ENCODE data around the gene KBTBD4. TPM values are rescaled to one million over a fixed set of nuclear protein-coding genes. Genes with fewer than 3 reads are reported as not detected.
"Not testable (repeated sequence)": the region's sequence is repeated elsewhere in the genome, so short reads cannot be mapped to it uniquely, and the experiment has no call there.

KBTBD4 gene
- polyA plus RNA-seq, 2 of the 4 experiments (the other 2 are of a cell fraction), result 21.0 to 22.8 TPM

- Histone ChIP-seq H3K4me2 (peak overlapping the region; percentile 94), H3K9me3 (no peaks in the 10 kb centered on the region), H3K4me3 (peak overlapping the region; percentile 95; the same call in 1 of the 3 replicates), H3K4me1 (peaks cover 38% of the 10 kb centered on the region), H3K27ac (0 out of 6 replicates have a peak overlapping the region, but pooled peaks of 1 of the 2 experiments have one; percentile 13)
- TF ChIP-seq EHF (CRISPR knock-in tag; IDR thresholded peaks at IDR 0.05), result no peak
- TF ChIP-seq, protein P1, sequence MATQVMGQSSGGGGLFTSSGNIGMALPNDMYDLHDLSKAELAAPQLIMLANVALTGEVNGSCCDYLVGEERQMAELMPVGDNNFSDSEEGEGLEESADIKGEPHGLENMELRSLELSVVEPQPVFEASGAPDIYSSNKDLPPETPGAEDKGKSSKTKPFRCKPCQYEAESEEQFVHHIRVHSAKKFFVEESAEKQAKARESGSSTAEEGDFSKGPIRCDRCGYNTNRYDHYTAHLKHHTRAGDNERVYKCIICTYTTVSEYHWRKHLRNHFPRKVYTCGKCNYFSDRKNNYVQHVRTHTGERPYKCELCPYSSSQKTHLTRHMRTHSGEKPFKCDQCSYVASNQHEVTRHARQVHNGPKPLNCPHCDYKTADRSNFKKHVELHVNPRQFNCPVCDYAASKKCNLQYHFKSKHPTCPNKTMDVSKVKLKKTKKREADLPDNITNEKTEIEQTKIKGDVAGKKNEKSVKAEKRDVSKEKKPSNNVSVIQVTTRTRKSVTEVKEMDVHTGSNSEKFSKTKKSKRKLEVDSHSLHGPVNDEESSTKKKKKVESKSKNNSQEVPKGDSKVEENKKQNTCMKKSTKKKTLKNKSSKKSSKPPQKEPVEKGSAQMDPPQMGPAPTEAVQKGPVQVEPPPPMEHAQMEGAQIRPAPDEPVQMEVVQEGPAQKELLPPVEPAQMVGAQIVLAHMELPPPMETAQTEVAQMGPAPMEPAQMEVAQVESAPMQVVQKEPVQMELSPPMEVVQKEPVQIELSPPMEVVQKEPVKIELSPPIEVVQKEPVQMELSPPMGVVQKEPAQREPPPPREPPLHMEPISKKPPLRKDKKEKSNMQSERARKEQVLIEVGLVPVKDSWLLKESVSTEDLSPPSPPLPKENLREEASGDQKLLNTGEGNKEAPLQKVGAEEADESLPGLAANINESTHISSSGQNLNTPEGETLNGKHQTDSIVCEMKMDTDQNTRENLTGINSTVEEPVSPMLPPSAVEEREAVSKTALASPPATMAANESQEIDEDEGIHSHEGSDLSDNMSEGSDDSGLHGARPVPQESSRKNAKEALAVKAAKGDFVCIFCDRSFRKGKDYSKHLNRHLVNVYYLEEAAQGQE (IDR thresholded peaks at IDR 0.05), result no peak
- TF ChIP-seq HOXB13 (CRISPR knock-in tag; IDR thresholded peaks at IDR 0.05; ENCODE audit: low read depth), result no peak
- no peak for TF ChIP-seq KDM1A (IDR thresholded peaks at IDR 0.05; ENCODE audit: low read depth)
- no peak for TF ChIP-seq ZNF302 (CRISPR knock-in tag; IDR thresholded peaks at IDR 0.05)
- TF ChIP-seq RAD21 (conservative IDR thresholded peaks at IDR 0.05 in 1 of 2, IDR thresholded peaks at IDR 0.05 in 1 of 2), result no peak
- no peak for TF ChIP-seq GATA3 (IDR thresholded peaks at IDR 0.05; ENCODE audit: borderline replicate concordance)
- TF ChIP-seq HES2 (IDR thresholded peaks at IDR 0.05), result no peak
- no peak for TF ChIP-seq USF2 (IDR thresholded peaks at IDR 0.05)
- TF ChIP-seq BCL3 (IDR thresholded peaks at IDR 0.05), result no peak
- TF ChIP-seq RFX5 (IDR thresholded peaks at IDR 0.05), result no peak
- no peak for TF ChIP-seq RNF2 (IDR thresholded peaks at IDR 0.05; ENCODE audit: borderline replicate concordance, low read depth)
- no peak for TF ChIP-seq HOXA7 (CRISPR knock-in tag; IDR thresholded peaks at IDR 0.05)
- no peak for TF ChIP-seq HEYL (CRISPR knock-in tag; IDR thresholded peaks at IDR 0.05)
- ATAC-seq (no peak), DNase-seq (ENCODE audit: low read depth in 1 of 2, low spot score in 1 of 2) (no peak), FAIRE-seq (no peak)
- WGBS (ENCODE audit: missing lambda C conversion rate), result 89% methylated on average over 10 of the region's 10 CpGs
- ChIA-PET POLR2A (interaction anchor here (0.7 kb wide), 1 partner anchor 124 kb away, joined by 5 read pairs; no protein-coding TSS in a partner anchor), CTCF (interaction anchor here (0.7 to 2.8 kb wide), 4 partner anchors 7 to 134 kb away, joined by 3 to 13 read pairs (median 8); no protein-coding TSS in a partner anchor)
Measured at GRCh38 chr11:47550288-47551047, 28.3 kb downstream of the KBTBD4 start.

- DNase-seq (ENCODE audit: low read depth in 1 of 2, low spot score in 1 of 2); H3K4me3 ChIP-seq; H3K4me2 ChIP-seq; ATAC-seq; POLR2A ChIA-PET; CTCF ChIA-PET; H3K27ac ChIP-seq; H3K9me3 ChIP-seq; FAIRE-seq: not testable (repeated sequence)
- 94% methylated on average over 7 of the region's 7 CpGs for WGBS (ENCODE audit: missing lambda C conversion rate)
- peaks cover 30% of the 10 kb centered on the region for H3K4me1 ChIP-seq
Measured at GRCh38 chr11:47546274-47546673, 32.5 kb downstream of the KBTBD4 start.

- ChIA-PET CTCF (no interaction called here), POLR2A (no interaction called here)
- Histone ChIP-seq H3K4me2 (no peak overlapping the region), H3K27ac (no peak overlapping the region), H3K9me3 (no peaks in the 10 kb centered on the region), H3K4me3 (no peak overlapping the region), H3K4me1 (peaks cover 30% of the 10 kb centered on the region)
- WGBS (ENCODE audit: missing lambda C conversion rate), result 86% methylated on average over 6 of the region's 6 CpGs
- FAIRE-seq, result no peak
- ATAC-seq, result no peak
- DNase-seq (ENCODE audit: low read depth in 1 of 2, low spot score in 1 of 2), result no peak
- TF ChIP-seq FOSL2 (IDR thresholded peaks at IDR 0.05) (no peak), FOSL2 (CRISPR knock-in tag; IDR thresholded peaks at IDR 0.05) (no peak), CHD2 (IDR thresholded peaks at IDR 0.05; ENCODE audit: low read length, partially characterized antibody) (no peak), FOSB (CRISPR knock-in tag; IDR thresholded peaks at IDR 0.05) (no peak), RAD21 (conservative IDR thresholded peaks at IDR 0.05 in 1 of 2, IDR thresholded peaks at IDR 0.05 in 1 of 2) (no peak), KDM1A (IDR thresholded peaks at IDR 0.05; ENCODE audit: low read depth) (no peak), FOXS1 (CRISPR knock-in tag; IDR thresholded peaks at IDR 0.05) (no peak), ATOH8 (CRISPR knock-in tag; IDR thresholded peaks at IDR 0.05; ENCODE audit: low read depth) (no peak), E2F6 (IDR thresholded peaks at IDR 0.05; ENCODE audit: borderline replicate concordance, low read depth) (no peak), ZFP36 (IDR thresholded peaks at IDR 0.05; ENCODE audit: borderline replicate concordance, partially characterized antibody) (no peak), GATA3 (IDR thresholded peaks at IDR 0.05; ENCODE audit: borderline replicate concordance) (no peak), RFX5 (IDR thresholded peaks at IDR 0.05) (no peak), POLR2A (IDR thresholded peaks at IDR 0.05; ENCODE audit: low read length) (no peak), ZNF302 (CRISPR knock-in tag; IDR thresholded peaks at IDR 0.05) (no peak), POLR2AphosphoS2 (conservative IDR thresholded peaks at IDR 0.05; ENCODE audit: low read length) (no peak), CBX2 (IDR thresholded peaks at IDR 0.05; ENCODE audit: borderline replicate concordance, low read depth) (no peak), HEYL (CRISPR knock-in tag; IDR thresholded peaks at IDR 0.05) (no peak)
Measured at GRCh38 chr11:47545298-47545697, 33.5 kb downstream of the KBTBD4 start.
